Left cardiac atrium (tissue), 2 donors: ENCODE results near the gene UBE2D2. TPM values are rescaled to one million over a fixed set of nuclear protein-coding genes. Genes with fewer than 3 reads are reported as not detected.

Source experiments
- total RNA-seq, 2 donors: library from RNA; stranded (reverse); fragmentation: NEBNext Ultra II Directional; extraction: Animal tissue kit (Norgen Biotek cat#: 25700); gene quantifications; one replicate each; pipeline ENCODE4 v1.2.1, GENCODE V29; 2021
- donor health status: DM: no; HTN: yes; CAD: no; lungs with severe emphysema.
- donor health status: DM: yes; HTN: yes; CAD: no.

Gene UBE2D2
- total RNA-seq, 2 donors from 2014 or later: 91.3 to 133 TPM

Other genes starting within 250 kb of the UBE2D2 start
- gene PAIP2, start 219.5 kb upstream of the UBE2D2 start, total RNA-seq: 100 to 1,000 TPM; 108 to 123 TPM
- gene SLC23A1, start 178.0 kb upstream of the UBE2D2 start, total RNA-seq: not detected
- 1 to 10 TPM in 1 of 2 donors, under 1 TPM in 1; 0.55 to 1.2 TPM for gene MZB1, start 171.4 kb upstream of the UBE2D2 start, total RNA-seq
- 10 to 100 TPM; 21.7 to 27.9 TPM for gene PROB1, start 166.2 kb upstream of the UBE2D2 start, total RNA-seq
- gene SPATA24, start 157.2 kb upstream of the UBE2D2 start, total RNA-seq: 1 to 10 TPM; 8.8 to 9.0 TPM
- gene DNAJC18, start 121.8 kb upstream of the UBE2D2 start, total RNA-seq: 10 to 100 TPM; 14.8 to 15.2 TPM
- gene ECSCR, start 98.6 kb upstream of the UBE2D2 start, total RNA-seq: 10 to 100 TPM; 21.6 to 49.8 TPM
- not detected for gene SMIM33, start 90.3 kb upstream of the UBE2D2 start, total RNA-seq
- 10 to 100 TPM; 84.4 to 92.0 TPM for gene STING1, start 78.6 kb upstream of the UBE2D2 start, total RNA-seq
- gene CXXC5, start 87.0 kb downstream of the UBE2D2 start, total RNA-seq: 10 to 100 TPM; 33.4 to 44.1 TPM
- under 1 TPM; 0.09 to 0.13 TPM for gene PSD2, start 234.5 kb downstream of the UBE2D2 start, total RNA-seq